A673 (cell line): ENCODE data around the gene SPNS3. TPM values are rescaled to one million over a fixed set of nuclear protein-coding genes. Genes with fewer than 3 reads are reported as not detected.

ENCODE experiments used
- BruUV-seq: library from RNA; stranded (reverse); fragments of 400-500 nt; replicated peaks from 2 replicates; lab custom pipeline; 2021; lab: Mats Ljungman, UMichigan
- CTCF ChIA-PET: fragments of 300-600 bp; sonication (Branson Sonifier 250); formaldehyde crosslinking; loops from one replicate; lab custom pipeline; 2022; ENCODE audit warnings: antibody characterized with exemption; lab: Charles Lee
- POLR2A ChIA-PET: fragments of 300-600 bp; sonication (Branson Sonifier 250); formaldehyde crosslinking; loops from one replicate; lab custom pipeline; 2022; ENCODE audit warnings: antibody characterized with exemption; ENCODE audit not compliant: low non-redundant PET; lab: Charles Lee
- DNase-seq: peaks from one replicate; pipeline ENCODE4 v3.0.0-alpha.2; 2015; ENCODE audit warnings: low spot score
- H3K27ac ChIP-seq: fragments of 200-600 bp; sonication (generic); 2 replicates; pipeline ENCODE4 v1.5.1; 2016; ENCODE audit warnings: mixed run types, low read depth, mild to moderate bottlenecking, mixed read lengths, antibody characterized with exemption, low read length; ENCODE audit not compliant: poor library complexity, severe bottlenecking
- H3K27me3 ChIP-seq: fragments of 200-600 bp; sonication (generic); replicated peaks from 2 replicates; pipeline ENCODE4 v1.6.1; 2017; ENCODE audit warnings: mixed run types, low read depth, mild to moderate bottlenecking, mixed read lengths, antibody characterized with exemption, low read length; ENCODE audit not compliant: insufficient read depth, poor library complexity
- H3K36me3 ChIP-seq: fragments of 200-600 bp; sonication (generic); 2 replicates; pipeline ENCODE4 v1.6.1; 2016; ENCODE audit warnings: mixed run types, mild to moderate bottlenecking, mixed read lengths, antibody characterized with exemption, low read length; ENCODE audit not compliant: insufficient read depth, poor library complexity, severe bottlenecking
- H3K4me1 ChIP-seq: fragments of 200-600 bp; sonication (generic); 2 replicates; pipeline ENCODE4 v1.6.1; 2017; ENCODE audit warnings: mixed run types, mild to moderate bottlenecking, mixed read lengths, antibody characterized with exemption, low read length; ENCODE audit not compliant: insufficient read depth, poor library complexity, severe bottlenecking
- H3K4me3 ChIP-seq: fragments of 200-600 bp; sonication (generic); 2 replicates; pipeline ENCODE4 v1.5.1; 2016; ENCODE audit warnings: low read depth, mixed run types, mild to moderate bottlenecking, mixed read lengths, low read length; ENCODE audit not compliant: poor library complexity, severe bottlenecking
- H3K9me3 ChIP-seq: fragments of 200-600 bp; sonication (generic); 2 replicates; pipeline ENCODE4 v1.6.1; 2016; ENCODE audit warnings: mixed run types, low read depth, mild to moderate bottlenecking, mixed read lengths, antibody characterized with exemption, low read length; ENCODE audit not compliant: poor library complexity, severe bottlenecking
- EZH2 ChIP-seq: fragments of 200-600 bp; sonication (generic); IDR thresholded peaks from 2 replicates; pipeline ENCODE4 v1.6.1; 2017; ENCODE audit warnings: borderline replicate concordance, low read depth, mild to moderate bottlenecking, mixed read lengths, antibody characterized with exemption, low read length; ENCODE audit not compliant: poor library complexity, severe bottlenecking
- intact Hi-C: fragments of 100-400 bp; cut with micrococcal nuclease; formaldehyde crosslinking; loops from one replicate; pipeline ENCODE4 v1.10.0; 2022; ENCODE audit not compliant: unreplicated experiment
- total RNA-seq: library from RNA; stranded (reverse); gene quantifications from 2 replicates; pipeline ENCODE4 v1.2.3, GENCODE V29; 2021
- TF ChIP-seq, protein P1 (sequence below): fragments of 300-800, 200-600 bp; sonication (generic); conservative IDR thresholded peaks from 2 replicates; pipeline ENCODE4 v1.5.1; 2017; ENCODE audit warnings: low read depth, mild to moderate bottlenecking, antibody characterized with exemption, low read length, moderate library complexity, mixed read lengths

Gene SPNS3
- total RNA-seq, 1 experiment from 2014 or later: not detected

GRCh38 chr17:4500191-4500571 lies 66.4 kb downstream of the SPNS3 start:
- no peaks in the 10 kb centered on the region for H3K36me3 ChIP-seq
- no peaks in the 10 kb centered on the region for H3K9me3 ChIP-seq
- H3K4me1 ChIP-seq: peaks cover 12% of the 10 kb centered on the region
- H3K27ac ChIP-seq: no peak overlapping the region
- CTCF ChIA-PET: no interaction called here
- POLR2A ChIA-PET: no interaction called here
- no TSS peak for BruUV-seq
- intact Hi-C loops: no loop called here
- DNase-seq: no peak
- H3K27me3 ChIP-seq: peaks cover 48% of the 10 kb centered on the region
- no peak overlapping the region for H3K4me3 ChIP-seq
- TF ChIP-seq, protein P1, sequence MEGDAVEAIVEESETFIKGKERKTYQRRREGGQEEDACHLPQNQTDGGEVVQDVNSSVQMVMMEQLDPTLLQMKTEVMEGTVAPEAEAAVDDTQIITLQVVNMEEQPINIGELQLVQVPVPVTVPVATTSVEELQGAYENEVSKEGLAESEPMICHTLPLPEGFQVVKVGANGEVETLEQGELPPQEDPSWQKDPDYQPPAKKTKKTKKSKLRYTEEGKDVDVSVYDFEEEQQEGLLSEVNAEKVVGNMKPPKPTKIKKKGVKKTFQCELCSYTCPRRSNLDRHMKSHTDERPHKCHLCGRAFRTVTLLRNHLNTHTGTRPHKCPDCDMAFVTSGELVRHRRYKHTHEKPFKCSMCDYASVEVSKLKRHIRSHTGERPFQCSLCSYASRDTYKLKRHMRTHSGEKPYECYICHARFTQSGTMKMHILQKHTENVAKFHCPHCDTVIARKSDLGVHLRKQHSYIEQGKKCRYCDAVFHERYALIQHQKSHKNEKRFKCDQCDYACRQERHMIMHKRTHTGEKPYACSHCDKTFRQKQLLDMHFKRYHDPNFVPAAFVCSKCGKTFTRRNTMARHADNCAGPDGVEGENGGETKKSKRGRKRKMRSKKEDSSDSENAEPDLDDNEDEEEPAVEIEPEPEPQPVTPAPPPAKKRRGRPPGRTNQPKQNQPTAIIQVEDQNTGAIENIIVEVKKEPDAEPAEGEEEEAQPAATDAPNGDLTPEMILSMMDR: no peak
- TF ChIP-seq EZH2: no peak

DNA sequence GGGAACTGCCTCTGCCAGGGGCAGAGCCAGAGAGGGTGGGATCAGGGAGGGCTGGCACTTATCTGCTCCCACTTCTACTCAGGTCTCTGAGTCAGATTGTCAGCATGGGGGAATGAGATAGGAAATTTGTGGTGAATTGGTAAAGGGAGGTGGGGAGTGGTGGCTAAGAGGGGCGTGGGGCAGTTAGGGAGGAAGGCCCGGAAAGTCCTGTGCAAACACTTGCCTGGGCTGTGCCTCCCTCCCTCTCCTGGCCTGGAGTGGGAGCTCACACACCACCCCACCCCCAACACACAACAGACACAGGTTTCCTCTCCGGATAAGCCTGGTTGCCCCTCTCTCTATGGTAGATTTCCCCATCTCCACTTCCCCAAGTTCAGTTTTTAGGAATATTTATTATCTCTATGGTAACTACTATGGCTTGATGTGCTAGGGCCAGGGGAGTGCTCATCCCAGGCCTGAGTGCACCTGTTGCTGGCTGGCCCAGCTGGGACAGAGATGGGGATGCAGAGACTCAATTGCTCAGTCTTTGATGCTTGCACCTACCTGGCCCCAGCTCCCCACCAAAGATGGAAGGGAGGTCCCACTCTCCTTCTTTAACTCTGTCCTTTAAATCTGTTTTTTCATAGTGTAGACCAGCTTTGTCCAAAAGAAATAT lies 67.7 kb downstream of the SPNS3 start:
- H3K27ac ChIP-seq: no peak overlapping the region
- H3K4me3 ChIP-seq: no peak overlapping the region
- ChIA-PET CTCF (no interaction called here), POLR2A (no interaction called here)
- H3K36me3 ChIP-seq: no peaks in the 10 kb centered on the region
- H3K27me3 ChIP-seq: peaks cover 48% of the 10 kb centered on the region
- no peak for TF ChIP-seq EZH2
- TF ChIP-seq, protein P1: no peak
- intact Hi-C loops: no loop called here
- H3K4me1 ChIP-seq: peaks cover 12% of the 10 kb centered on the region
- no peak for DNase-seq
- BruUV-seq: no TSS peak
- H3K9me3 ChIP-seq: no peaks in the 10 kb centered on the region

- H3K27me3 ChIP-seq: peaks cover 41% of the 10 kb centered on the region
- CTCF ChIA-PET: no interaction called here
- peaks cover 12% of the 10 kb centered on the region for H3K4me1 ChIP-seq
- no peak for DNase-seq
- BruUV-seq: no TSS peak
- H3K4me3 ChIP-seq: no peak overlapping the region
- POLR2A ChIA-PET: no interaction called here
- no peaks in the 10 kb centered on the region for H3K36me3 ChIP-seq
- intact Hi-C loops: no loop called here
- TF ChIP-seq EZH2: no peak
- TF ChIP-seq, protein P1: no peak
- H3K9me3 ChIP-seq: no peaks in the 10 kb centered on the region
- H3K27ac ChIP-seq: no peak overlapping the region
These were observed 68.9 kb downstream of the SPNS3 start for GRCh38 chr17:4502466-4503154.
